Body of pancreas (tissue), 4 donors: Measurements from ENCODE around the gene SLC38A8.

Experiments used
- POLR2A ChIP-seq, 3 donors: fragments of 450-650 bp; IDR thresholded peaks; one replicate each; pipeline ENCODE4 v1.6.1; 2016; ENCODE audit warnings: antibody characterized with exemption in 3 of 3, mild to moderate bottlenecking in 2 of 3
- TF ChIP-seq, protein P1 (sequence below), 7 experiments: fragments of 450-650 bp in 4 of 7; fragments of 200-600 bp in 3 of 7; sonication (generic) in 3 of 7; IDR thresholded peaks; one replicate each; pipeline ENCODE4 v1.5.1; 2016 to 2019; ENCODE audit warnings: antibody characterized with exemption in 7 of 7

GRCh38 chr16:84048871-84049270 lies 6.3 kb upstream of the SLC38A8 start:
- TF ChIP-seq, protein P1, sequence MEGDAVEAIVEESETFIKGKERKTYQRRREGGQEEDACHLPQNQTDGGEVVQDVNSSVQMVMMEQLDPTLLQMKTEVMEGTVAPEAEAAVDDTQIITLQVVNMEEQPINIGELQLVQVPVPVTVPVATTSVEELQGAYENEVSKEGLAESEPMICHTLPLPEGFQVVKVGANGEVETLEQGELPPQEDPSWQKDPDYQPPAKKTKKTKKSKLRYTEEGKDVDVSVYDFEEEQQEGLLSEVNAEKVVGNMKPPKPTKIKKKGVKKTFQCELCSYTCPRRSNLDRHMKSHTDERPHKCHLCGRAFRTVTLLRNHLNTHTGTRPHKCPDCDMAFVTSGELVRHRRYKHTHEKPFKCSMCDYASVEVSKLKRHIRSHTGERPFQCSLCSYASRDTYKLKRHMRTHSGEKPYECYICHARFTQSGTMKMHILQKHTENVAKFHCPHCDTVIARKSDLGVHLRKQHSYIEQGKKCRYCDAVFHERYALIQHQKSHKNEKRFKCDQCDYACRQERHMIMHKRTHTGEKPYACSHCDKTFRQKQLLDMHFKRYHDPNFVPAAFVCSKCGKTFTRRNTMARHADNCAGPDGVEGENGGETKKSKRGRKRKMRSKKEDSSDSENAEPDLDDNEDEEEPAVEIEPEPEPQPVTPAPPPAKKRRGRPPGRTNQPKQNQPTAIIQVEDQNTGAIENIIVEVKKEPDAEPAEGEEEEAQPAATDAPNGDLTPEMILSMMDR (IDR thresholded peaks at IDR 0.05): no peak
- no peak for TF ChIP-seq POLR2A (IDR thresholded peaks at IDR 0.05)
